ENCODE measurements around the gene CCDC13. TPM values are rescaled to one million over a fixed set of nuclear protein-coding genes. Genes with fewer than 3 reads are reported as not detected.

Gene CCDC13, protein sequence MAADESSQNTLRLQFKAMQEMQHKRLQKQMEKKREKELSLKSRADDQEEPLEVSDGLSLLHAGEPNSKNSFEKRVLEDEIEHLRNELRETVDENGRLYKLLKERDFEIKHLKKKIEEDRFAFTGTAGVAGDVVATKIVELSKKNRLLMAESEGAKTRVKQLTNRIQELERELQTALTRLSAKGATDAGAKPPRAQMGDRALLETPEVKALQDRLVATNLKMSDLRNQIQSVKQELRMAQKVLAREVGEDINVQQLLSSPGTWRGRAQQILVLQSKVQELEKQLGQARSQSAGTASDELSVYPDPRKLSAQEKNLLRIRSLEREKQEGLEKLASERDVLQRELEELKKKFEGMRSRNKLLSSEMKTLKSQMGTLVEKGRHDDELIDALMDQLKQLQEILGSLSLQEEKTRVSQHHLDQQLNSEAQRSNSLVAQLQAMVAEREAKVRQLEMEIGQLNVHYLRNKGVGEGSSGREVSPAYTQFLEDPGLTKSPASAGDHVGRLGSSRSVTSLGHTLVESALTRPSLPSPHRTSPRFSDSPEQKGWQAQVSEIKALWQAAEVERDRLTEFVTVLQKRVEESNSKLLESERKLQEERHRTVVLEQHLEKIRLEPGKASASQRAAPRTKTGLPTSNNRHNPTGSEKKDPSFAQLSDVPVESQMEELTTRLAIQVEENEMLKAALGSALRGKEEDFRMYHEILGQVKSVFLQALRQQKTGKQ
- total RNA-seq = 1 to 10 TPM; 4.0 to 7.7 (median 6.0) TPM

DNA sequence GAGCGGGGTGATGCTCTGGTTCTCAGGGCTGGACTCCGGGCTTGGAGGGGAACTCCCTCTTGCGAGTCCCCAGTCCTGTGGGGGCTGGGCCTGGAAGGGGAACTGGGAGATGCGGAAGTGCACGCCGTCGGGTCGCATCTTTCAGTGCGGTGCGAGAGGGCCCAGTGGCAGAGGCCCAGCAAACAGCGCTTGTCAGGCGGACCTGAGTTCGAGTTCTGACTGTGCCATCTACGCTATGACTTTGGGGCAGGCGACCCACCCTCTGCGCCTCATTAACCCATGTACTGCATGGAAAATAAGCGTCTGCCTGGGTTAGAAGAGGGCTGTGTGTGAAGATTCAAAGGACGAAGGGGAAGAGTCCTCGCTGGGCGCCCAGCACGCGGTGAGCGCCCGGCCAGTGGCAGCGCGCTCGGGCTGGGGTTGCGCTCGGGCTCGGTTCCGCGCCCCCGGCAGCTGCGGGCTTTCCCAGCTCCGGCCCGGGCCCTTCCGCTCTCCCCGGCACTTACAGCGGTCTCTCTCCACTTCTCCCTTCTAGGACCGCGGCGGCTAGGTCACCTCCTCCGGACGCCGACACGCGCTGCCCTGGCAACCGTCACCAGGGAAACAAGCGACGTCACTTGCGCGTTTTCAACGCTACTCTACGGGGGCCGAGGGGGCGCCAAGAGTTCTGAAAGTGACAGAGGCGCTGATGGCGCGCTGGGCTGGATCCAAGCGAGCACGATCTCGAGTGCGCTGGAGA, at the start of gene CCDC13:
Gene CCDC13 (minus strand): TSS at position 584 of the 739 bp plus-strand sequence. CDS start 14,908 bp downstream, outside the sequence.
- H3K27ac ChIP-seq = peak within 1 kb of the TSS; percentile 21 to 69 (median 43)
- H3K36me3 ChIP-seq = no peaks in the 10 kb centered on the region
- no peaks in the 10 kb centered on the region for H3K9me3 ChIP-seq
- H3K4me1 ChIP-seq = peaks cover 10 to 13% of the 10 kb centered on the region in 2 donors
- no peaks in the 10 kb centered on the region for H3K27me3 ChIP-seq
- H3K4me3 ChIP-seq (replicated peaks in 1 of 3) = peak within 1 kb of the TSS; percentile 5 to 34 (median 28)
- TF ChIP-seq POLR2A (IDR thresholded peaks at IDR 0.05) = peak in 1 of 2 donors; percentile 91
- TF ChIP-seq, protein P1, sequence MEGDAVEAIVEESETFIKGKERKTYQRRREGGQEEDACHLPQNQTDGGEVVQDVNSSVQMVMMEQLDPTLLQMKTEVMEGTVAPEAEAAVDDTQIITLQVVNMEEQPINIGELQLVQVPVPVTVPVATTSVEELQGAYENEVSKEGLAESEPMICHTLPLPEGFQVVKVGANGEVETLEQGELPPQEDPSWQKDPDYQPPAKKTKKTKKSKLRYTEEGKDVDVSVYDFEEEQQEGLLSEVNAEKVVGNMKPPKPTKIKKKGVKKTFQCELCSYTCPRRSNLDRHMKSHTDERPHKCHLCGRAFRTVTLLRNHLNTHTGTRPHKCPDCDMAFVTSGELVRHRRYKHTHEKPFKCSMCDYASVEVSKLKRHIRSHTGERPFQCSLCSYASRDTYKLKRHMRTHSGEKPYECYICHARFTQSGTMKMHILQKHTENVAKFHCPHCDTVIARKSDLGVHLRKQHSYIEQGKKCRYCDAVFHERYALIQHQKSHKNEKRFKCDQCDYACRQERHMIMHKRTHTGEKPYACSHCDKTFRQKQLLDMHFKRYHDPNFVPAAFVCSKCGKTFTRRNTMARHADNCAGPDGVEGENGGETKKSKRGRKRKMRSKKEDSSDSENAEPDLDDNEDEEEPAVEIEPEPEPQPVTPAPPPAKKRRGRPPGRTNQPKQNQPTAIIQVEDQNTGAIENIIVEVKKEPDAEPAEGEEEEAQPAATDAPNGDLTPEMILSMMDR (IDR thresholded peaks at IDR 0.05) = peak in 1 of 6 experiments; percentile 12
- intact Hi-C loops (cut with DNase I) = no loop called here
- WGBS, 2 donors = 2 to 4% methylated on average over 22 to 46 of the region's 63 CpGs
- peak; percentile 96 to 97 for DNase-seq

DNA sequence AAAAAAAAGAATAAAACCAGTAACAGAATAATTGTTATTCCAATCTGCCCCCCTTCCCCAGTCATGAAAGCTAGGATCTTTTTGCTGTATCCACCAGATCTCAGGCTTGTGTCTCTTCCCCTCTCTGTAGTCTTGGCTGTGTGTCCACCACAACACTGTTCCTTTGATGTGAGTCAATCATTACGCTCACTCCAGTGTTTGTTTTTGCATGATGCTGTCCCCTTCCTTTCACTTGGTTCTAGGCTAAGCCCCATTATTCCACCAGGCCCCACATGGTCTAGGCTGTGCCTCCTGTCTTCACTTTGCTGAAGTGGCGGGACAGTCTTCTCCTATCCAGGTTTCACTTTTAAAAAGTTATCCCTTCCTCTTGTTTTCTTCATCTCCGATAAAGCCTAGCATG, 49.8 kb upstream of the CCDC13 start:
- H3K36me3 ChIP-seq = no peaks in the 10 kb centered on the region
- H3K4me3 ChIP-seq (replicated peaks in 1 of 3) = no peak overlapping the region
- 93 to 96% methylated on average over 3 of the region's 3 CpGs for WGBS, 2 donors
- H3K4me1 ChIP-seq = peaks cover 15 to 18% of the 10 kb centered on the region in 2 donors
- no peaks in the 10 kb centered on the region for H3K9me3 ChIP-seq
- H3K27ac ChIP-seq = no peak overlapping the region
- TF ChIP-seq, protein P1 (IDR thresholded peaks at IDR 0.05) = no peak
- no peak for TF ChIP-seq POLR2A (IDR thresholded peaks at IDR 0.05)
- H3K27me3 ChIP-seq = no peaks in the 10 kb centered on the region
- no peak for DNase-seq
- intact Hi-C loops (cut with DNase I) = no loop called here

- intact Hi-C loops (cut with DNase I) = no loop called here
- Histone ChIP-seq H3K4me3 (replicated peaks in 1 of 3) (no peak overlapping the region), H3K27me3 (no peaks in the 10 kb centered on the region), H3K36me3 (no peaks in the 10 kb centered on the region), H3K27ac (peak overlapping the region in 1 of 3 donors; percentile 75), H3K4me1 (peaks cover 16 to 22% of the 10 kb centered on the region in 2 donors), H3K9me3 (no peaks in the 10 kb centered on the region)
- no peak for DNase-seq
- 83 to 94% methylated on average over 6 of the region's 6 CpGs for WGBS, 2 donors
- TF ChIP-seq, protein P1 (IDR thresholded peaks at IDR 0.05) = no peak
- TF ChIP-seq POLR2A (IDR thresholded peaks at IDR 0.05) = no peak
Measured at GRCh38 chr3:42820746-42821051, 47.6 kb upstream of the CCDC13 start.

DNA sequence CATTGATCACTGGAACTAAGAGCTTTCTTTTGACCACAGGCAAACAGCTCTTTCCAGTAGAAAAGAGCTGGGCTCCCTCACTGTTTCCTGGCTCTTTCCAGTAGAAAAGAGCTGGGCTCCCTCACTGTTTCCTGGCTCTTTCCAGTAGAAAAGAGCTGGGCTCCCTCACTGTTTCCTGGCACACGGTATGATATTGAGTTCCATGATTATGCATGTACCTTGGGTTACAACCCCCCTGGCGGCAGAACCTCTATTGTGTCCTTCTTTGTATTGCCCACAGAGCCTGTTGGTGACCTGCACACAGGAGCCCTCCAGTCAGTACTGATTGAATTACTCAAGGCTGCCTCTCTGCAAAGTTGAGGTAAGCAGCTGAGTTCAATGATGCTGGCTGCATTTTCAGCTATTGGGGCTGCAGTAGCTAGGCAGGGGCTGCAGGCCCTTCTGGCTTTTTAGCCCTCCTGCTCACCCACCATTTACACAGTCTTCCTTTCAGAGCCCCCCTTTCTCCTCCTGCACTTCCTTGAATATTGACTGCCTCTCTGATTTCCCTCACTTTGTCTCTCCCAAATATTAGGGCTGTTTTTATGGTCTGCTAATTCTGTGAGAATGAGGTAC, 46.4 kb upstream of the CCDC13 start:
- intact Hi-C loops (cut with DNase I) = no loop called here
- peak overlapping the region; percentile 9 to 75 (median 54) for H3K27ac ChIP-seq
- H3K27me3 ChIP-seq = no peaks in the 10 kb centered on the region
- peaks cover 19 to 30% of the 10 kb centered on the region in 2 donors for H3K4me1 ChIP-seq
- 15 to 38% methylated on average over 2 of the region's 2 CpGs for WGBS, 2 donors
- TF ChIP-seq, protein P1 (IDR thresholded peaks at IDR 0.05) = peak in 2 of 6 experiments; percentile 15 to 16
- no peak for TF ChIP-seq POLR2A (IDR thresholded peaks at IDR 0.05)
- peak; percentile 43 to 51 for DNase-seq
- H3K9me3 ChIP-seq = no peaks in the 10 kb centered on the region
- H3K4me3 ChIP-seq (replicated peaks in 1 of 3) = no peak overlapping the region
- no peaks in the 10 kb centered on the region for H3K36me3 ChIP-seq
